NCI-H1048 (cell line): Measurements from ENCODE around the gene C1QC.

ENCODE experiments used
- DNase-seq: peaks from one replicate; lab custom pipeline; 2025; lab: John Stamatoyannopoulos, UW

C1QC gene

GRCh38 chr1:22681556-22682276, 38.3 kb downstream of the C1QC start:
- no peak for DNase-seq

DNA sequence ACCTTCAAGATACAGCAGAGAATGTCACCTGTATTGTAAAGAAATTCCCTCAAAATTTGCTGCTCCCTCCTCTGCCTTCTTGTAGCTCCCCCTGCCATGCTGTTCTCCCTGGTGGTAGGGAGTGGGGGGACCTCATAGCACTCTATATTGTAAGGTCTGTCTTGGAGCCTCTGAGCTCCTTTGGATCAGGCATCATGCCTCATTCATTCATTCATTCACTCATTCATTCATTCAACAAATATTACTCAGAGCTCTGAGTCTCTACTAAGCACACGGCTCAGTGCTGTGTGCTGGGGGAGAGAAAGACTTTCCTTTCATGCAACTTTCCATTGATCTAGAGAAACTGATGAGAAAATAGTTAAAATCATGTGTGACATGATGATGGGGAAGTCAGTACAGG, 40.1 kb downstream of the C1QC start:
- DNase-seq: no peak

DNA sequence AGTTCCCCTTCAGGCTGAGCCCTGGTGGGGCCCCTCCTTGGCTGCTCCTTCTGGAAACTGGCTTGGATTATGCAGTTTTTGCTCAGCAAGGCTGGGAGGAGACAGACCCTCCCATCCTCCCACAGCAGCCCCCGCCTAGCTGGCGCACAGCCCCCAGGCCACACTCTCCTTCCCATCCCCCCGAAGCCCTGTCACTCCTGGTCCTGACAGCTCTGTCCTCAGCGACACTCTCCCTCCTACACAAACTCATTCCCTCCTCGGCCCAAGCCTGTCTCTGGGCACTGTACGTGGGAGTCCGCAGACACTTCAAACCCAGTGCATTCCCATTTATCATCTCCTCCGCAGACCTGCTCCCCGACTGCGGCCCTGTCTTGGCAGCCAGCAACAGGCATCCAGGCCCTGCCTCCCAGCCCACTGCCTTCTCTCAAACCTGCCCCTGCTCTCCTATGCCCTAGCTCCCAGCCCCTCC, 42.2 kb downstream of the C1QC start:
- no peak for DNase-seq

DNA sequence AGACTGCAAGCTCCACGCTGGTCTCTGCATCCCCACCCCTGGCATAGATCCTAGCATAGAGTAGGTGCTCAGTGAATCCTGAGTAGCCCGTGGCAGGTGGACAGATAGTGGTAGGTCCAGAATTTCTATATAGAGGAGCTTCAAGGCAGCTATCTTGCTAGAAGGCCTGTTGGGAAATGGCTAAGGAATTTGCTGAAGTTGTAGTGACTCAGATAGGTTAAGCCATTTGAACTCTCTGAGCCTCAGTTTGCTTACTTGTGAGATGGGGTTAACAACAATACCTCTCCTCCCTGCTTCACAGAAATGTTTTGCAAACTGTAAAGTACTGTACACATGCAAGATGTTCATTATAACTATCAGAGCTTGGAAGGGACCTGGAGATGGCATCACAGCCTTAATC, 43.8 kb downstream of the C1QC start:
- no peak for DNase-seq

GRCh38 chr1:22688466-22688865, 45.0 kb downstream of the C1QC start:
- no peak for DNase-seq

- no peak for DNase-seq
Observed at GRCh38 chr1:22689505-22689904, 46.1 kb downstream of the C1QC start.

- DNase-seq: no peak
Observed at GRCh38 chr1:22691031-22691753, 47.8 kb downstream of the C1QC start.

DNA sequence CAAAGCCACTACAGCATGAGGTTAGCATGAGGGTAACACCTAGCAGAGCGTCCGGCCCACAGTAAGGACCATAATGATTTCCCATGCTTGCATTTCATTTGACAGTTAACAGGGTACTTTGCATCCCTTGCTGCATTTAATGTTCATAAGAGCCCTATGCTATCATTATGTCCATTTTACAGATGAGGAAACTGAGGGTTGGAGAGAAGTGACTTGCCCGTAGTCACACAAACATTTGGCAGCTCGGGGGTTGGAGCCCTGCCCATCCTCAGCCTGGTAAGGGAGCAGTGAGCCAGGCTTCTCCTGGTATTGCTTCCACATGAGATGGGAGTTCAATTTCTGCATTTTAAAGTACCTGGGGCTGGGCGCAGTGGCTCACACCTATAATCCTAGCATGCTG, 50.7 kb downstream of the C1QC start:
- DNase-seq: no peak

- no peak for DNase-seq
Observed at GRCh38 chr1:22696610-22697009, 53.2 kb downstream of the C1QC start.
